Ectodermal cell (in vitro differentiated cells): ENCODE results near the gene TPI1.
"Not testable (repeated sequence)": the region's sequence is repeated elsewhere in the genome, so short reads cannot be mapped to it uniquely, and the experiment has no call there.

Source experiments
- H3K27ac ChIP-seq: 2 replicates; pipeline ENCODE4 v1.7.0; 2013; ENCODE audit warnings: mild to moderate bottlenecking, low read depth, low read length; ENCODE audit not compliant: insufficient read depth, poor library complexity, severe bottlenecking
- H3K27me3 ChIP-seq: 2 replicates; pipeline ENCODE4 v1.7.0; 2013; ENCODE audit warnings: mild to moderate bottlenecking, low read length; ENCODE audit not compliant: insufficient read depth, control insufficient read depth, poor library complexity, severe bottlenecking
- H3K36me3 ChIP-seq: one replicate; pipeline ENCODE4 v1.7.0; 2013; ENCODE audit warnings: low read length; ENCODE audit not compliant: control insufficient read depth, insufficient read depth
- H3K4me1 ChIP-seq: one replicate; pipeline ENCODE4 v1.7.0; 2013; ENCODE audit warnings: low read length; ENCODE audit not compliant: control insufficient read depth, insufficient read depth
- H3K4me3 ChIP-seq: 2 replicates; pipeline ENCODE4 v1.7.0; 2013; ENCODE audit warnings: low read depth, low read length, control low read depth; ENCODE audit not compliant: insufficient read depth
- H3K9me3 ChIP-seq: 2 replicates; pipeline ENCODE4 v1.7.0; 2013; ENCODE audit warnings: mild to moderate bottlenecking, low read length, moderate library complexity; ENCODE audit not compliant: control insufficient read depth
- WGBS, 2 experiments: methylation state at CpG; one replicate each; pipeline ENCODE4 v1.1.7; 2013; ENCODE audit warnings: missing lambda C conversion rate in 2 of 2; 5-methylcytosine and 5-hydroxymethylcytosine counted together

The TPI1 gene

GRCh38 chr12:6905414-6906040 lies 38.2 kb downstream of the TPI1 start:
- 67 to 70% methylated on average over 5 of the region's 5 CpGs for WGBS, 2 experiments
- peaks cover 11% of the 10 kb centered on the region for H3K4me1 ChIP-seq
- peak overlapping the region; percentile 28 for H3K4me3 ChIP-seq
- H3K36me3 ChIP-seq, result no peaks in the 10 kb centered on the region
- H3K27ac ChIP-seq, result peak overlapping the region; percentile 89
- H3K9me3 ChIP-seq, result no peaks in the 10 kb centered on the region
- no peaks in the 10 kb centered on the region for H3K27me3 ChIP-seq

- not testable (repeated sequence) for H3K36me3 ChIP-seq, H3K9me3 ChIP-seq, H3K27me3 ChIP-seq, H3K4me3 ChIP-seq, H3K27ac ChIP-seq
- peaks cover 11% of the 10 kb centered on the region for H3K4me1 ChIP-seq
- 90 to 92% methylated on average over 11 of the region's 11 CpGs for WGBS, 2 experiments
These were observed 40.8 kb downstream of the TPI1 start for GRCh38 chr12:6908141-6908540.

DNA sequence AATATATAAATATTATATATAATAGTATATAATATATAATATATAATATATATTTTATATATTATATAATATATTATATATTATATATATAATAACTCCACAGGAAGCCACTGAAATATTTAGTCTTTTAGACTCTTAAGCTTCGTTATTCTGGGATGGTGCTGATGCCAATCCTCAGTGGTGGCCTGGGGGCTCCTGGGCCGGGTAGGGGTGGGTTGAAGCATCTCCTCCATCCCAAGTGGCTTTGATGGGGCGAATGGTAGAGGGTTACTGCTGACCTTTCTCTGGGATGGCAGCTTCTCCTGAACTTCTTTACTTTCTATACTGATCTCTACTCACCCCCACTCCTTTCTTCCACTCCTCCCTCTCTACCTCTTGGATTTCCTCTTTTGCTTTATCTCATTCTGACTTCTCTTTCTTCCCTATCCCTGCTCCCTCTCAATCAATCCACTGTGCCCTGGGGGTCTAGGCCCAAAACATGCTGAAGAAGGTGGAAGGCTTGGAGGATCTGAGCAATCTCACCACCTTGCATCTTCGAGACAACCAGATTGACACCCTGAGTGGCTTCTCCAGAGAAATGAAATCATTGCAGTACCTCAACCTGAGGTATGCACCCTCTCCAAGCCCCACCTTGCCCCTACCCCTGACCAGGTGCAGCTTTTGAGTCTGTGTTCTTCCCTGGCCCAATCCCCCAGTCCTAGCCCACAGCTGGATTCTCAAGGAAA lies 42.3 kb downstream of the TPI1 start:
- H3K4me1 ChIP-seq, result peaks cover 11% of the 10 kb centered on the region
- no peaks in the 10 kb centered on the region for H3K27me3 ChIP-seq
- no peaks in the 10 kb centered on the region for H3K9me3 ChIP-seq
- H3K36me3 ChIP-seq, result no peaks in the 10 kb centered on the region
- H3K27ac ChIP-seq, result no peak overlapping the region
- WGBS, 2 experiments, result 91 to 94% methylated on average over 4 of the region's 4 CpGs
- no peak overlapping the region for H3K4me3 ChIP-seq

DNA sequence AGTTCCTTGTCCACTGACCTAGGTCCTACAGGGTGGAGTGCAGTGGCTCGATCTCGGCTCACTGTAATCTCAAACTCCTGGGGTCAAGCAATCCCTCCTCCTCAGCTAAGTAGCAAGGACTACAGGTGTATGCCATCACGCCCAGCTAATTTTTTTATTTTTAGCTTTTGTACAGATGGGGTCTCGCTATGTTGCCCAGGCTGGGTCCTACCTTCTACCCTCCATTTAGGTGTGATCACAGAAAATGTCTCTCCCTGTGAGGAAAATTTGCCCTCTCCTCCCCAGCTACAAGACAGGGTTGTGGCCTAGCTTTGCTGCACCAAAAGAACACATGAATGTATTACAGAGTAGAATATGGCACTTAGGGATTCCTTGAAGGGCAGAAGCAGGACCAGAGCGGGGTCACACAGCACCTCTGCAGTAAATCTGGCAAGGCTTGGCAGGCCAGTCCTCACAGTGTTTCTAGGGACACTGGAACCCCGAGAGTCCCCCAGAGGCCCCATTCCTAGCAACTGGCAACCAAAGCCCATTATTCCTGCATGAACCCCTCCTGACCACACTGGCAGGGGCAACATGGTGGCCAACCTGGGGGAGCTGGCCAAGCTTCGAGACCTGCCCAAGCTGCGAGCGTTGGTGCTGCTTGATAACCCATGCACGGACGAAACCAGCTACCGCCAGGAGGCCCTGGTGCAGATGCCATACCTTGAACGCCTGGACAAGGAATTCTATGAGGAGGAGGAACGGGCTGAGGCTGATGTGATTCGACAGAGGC lies 45.0 kb downstream of the TPI1 start:
- Histone ChIP-seq H3K36me3 (peaks cover 8% of the 10 kb centered on the region), H3K4me3 (no peak overlapping the region), H3K4me1 (peaks cover 8% of the 10 kb centered on the region), H3K27ac (no peak overlapping the region), H3K27me3 (no peaks in the 10 kb centered on the region), H3K9me3 (no peaks in the 10 kb centered on the region)
- WGBS, 2 experiments, result 93 to 94% methylated on average over 15 of the region's 15 CpGs

GRCh38 chr12:6914246-6914946 lies 47.1 kb downstream of the TPI1 start, which contains the start of gene ENO2:
Gene ENO2 (plus strand): TSS chr12:6914580. CDS start chr12:6915833, 1,253 bp downstream.
- 1% methylated on average over 68 of the region's 68 CpGs for WGBS, 2 experiments
- H3K9me3 ChIP-seq, result no peaks in the 10 kb centered on the region
- peak within 1 kb of the TSS; percentile 75 for H3K4me3 ChIP-seq
- peaks cover 20% of the 10 kb centered on the region for H3K36me3 ChIP-seq
- H3K4me1 ChIP-seq, result peaks cover 8% of the 10 kb centered on the region
- no peak within 1 kb of the TSS for H3K27ac ChIP-seq
- no peaks in the 10 kb centered on the region for H3K27me3 ChIP-seq

DNA sequence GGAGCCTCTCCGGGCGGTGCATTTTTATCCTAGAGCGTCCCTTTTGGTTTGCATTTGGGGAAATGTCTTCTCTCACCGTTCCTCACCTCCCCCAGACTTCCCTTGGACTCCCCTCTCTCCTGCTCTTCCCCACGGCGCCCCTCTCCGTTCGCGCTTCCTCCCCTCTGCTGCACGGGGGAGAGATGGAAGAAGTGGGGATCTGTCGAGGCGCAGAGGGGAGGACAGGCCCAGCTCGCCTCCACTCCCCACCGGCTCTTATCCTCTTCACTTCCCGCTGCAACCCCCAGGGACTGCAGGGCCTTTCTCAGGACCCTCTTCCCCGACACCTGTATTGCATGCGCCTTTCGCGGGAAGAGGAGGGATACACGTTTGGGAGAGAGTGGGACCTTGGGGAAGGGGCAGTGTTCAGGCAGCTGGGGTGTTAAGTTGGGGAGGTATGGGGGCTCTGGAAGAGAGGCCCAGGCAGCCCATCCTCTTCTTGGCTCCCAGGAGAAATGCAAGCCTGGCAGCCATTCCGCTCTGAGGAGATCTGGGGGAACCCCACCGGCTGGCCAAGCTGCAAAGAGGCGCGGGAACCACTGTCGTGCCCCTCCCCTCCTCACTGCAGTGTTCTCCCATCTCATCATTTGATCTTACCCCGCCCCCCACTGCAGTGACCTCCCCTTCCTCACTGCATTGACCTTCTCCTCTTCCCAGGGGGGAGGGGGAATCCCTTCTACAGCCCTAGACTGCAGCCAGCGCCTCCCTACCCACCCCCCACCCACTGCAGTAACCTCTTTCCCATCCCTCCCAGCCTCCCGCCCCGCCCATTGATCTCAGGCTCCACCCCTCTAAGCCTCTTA lies 47.8 kb downstream of the TPI1 start:
- Histone ChIP-seq H3K27ac (no peak overlapping the region), H3K4me3 (peak overlapping the region; percentile 75), H3K9me3 (no peaks in the 10 kb centered on the region), H3K27me3 (no peaks in the 10 kb centered on the region), H3K4me1 (peaks cover 8% of the 10 kb centered on the region), H3K36me3 (peaks cover 27% of the 10 kb centered on the region)
- WGBS, 2 experiments, result 2 to 4% methylated on average over 29 of the region's 29 CpGs

DNA sequence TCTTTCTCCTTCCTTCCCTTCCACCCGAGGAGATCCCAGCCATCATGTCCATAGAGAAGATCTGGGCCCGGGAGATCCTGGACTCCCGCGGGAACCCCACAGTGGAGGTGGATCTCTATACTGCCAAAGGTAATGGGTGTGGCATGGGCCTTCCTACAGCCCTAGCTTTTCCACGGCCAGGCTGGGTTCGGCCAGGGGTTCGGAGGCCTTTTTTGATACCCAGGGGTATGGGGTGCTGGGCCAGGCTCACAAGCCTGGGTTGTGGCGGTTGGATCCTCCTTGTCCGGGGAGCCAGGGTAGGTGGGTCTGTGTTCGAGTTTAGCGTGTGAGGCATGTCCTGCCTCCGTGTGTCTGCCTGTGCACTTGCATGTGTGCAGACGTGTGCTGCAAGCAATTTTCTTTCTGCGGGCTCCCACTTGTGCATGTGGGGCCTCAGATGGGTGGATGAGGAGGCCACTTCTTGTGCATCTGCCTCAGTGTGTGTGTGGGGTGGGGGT lies 48.5 kb downstream of the TPI1 start:
- Histone ChIP-seq H3K36me3 (peaks cover 28% of the 10 kb centered on the region), H3K4me1 (peaks cover 8% of the 10 kb centered on the region), H3K27me3 (no peaks in the 10 kb centered on the region), H3K27ac (no peak overlapping the region), H3K4me3 (peak overlapping the region; percentile 75), H3K9me3 (no peaks in the 10 kb centered on the region)
- 77 to 82% methylated on average over 14 of the region's 14 CpGs for WGBS, 2 experiments

- H3K27me3 ChIP-seq, result no peaks in the 10 kb centered on the region
- H3K9me3 ChIP-seq, result no peaks in the 10 kb centered on the region
- H3K36me3 ChIP-seq, result peaks cover 30% of the 10 kb centered on the region
- H3K4me1 ChIP-seq, result peaks cover 8% of the 10 kb centered on the region
- H3K4me3 ChIP-seq, result peak overlapping the region; percentile 75
- 92 to 93% methylated on average over 11 of the region's 11 CpGs for WGBS, 2 experiments
- no peak overlapping the region for H3K27ac ChIP-seq
These were observed 49.3 kb downstream of the TPI1 start for GRCh38 chr12:6916426-6917200.
